Thymus (tissue), 11 donors: ENCODE measurements around the gene FARS2. TPM values are rescaled to one million over a fixed set of nuclear protein-coding genes. Genes with fewer than 3 reads are reported as not detected.
A peak's percentile ranks its signal among the peaks of the same experiment; 100 is the strongest.

Experiments used
- DNase-seq, 9 donors: peaks; one replicate each; pipeline ENCODE4 v3.0.0-alpha.2; 2013; ENCODE audit warnings: low spot score in 9 of 9, low read depth in 6 of 9, missing footprints in 1 of 9
- H3K27ac ChIP-seq, 2 donors: one replicate each; pipeline ENCODE4 v1.5.1; 2013; ENCODE audit warnings: control low read depth in 1 of 2, low read depth in 1 of 2, low read length in 1 of 2, mild to moderate bottlenecking in 1 of 2, moderate library complexity in 1 of 2
- H3K27me3 ChIP-seq, 2 donors: one replicate each; pipeline ENCODE4 v1.5.1; 2013; ENCODE audit warnings: low read length in 1 of 2; ENCODE audit not compliant: control insufficient read depth in 2 of 2, insufficient read depth in 1 of 2
- H3K36me3 ChIP-seq, 2 donors: one replicate each; pipeline ENCODE4 v1.5.1; 2013; ENCODE audit warnings: low read length in 1 of 2, mild to moderate bottlenecking in 1 of 2, moderate library complexity in 1 of 2; ENCODE audit not compliant: control insufficient read depth in 2 of 2, insufficient read depth in 2 of 2
- H3K4me1 ChIP-seq, 2 donors: one replicate each; pipeline ENCODE4 v1.5.1; 2013; ENCODE audit warnings: low read length in 2 of 2; ENCODE audit not compliant: control insufficient read depth in 2 of 2, insufficient read depth in 2 of 2
- H3K4me3 ChIP-seq, 2 donors: one replicate each; pipeline ENCODE4 v1.5.1; 2013; ENCODE audit warnings: low read length in 2 of 2, control low read depth in 1 of 2, mild to moderate bottlenecking in 1 of 2
- H3K9me3 ChIP-seq, 2 donors: one replicate each; pipeline ENCODE4 v1.5.1; 2013; ENCODE audit warnings: low read length in 1 of 2, mild to moderate bottlenecking in 1 of 2; ENCODE audit not compliant: control insufficient read depth in 2 of 2, insufficient read depth in 1 of 2
- WGBS: extraction: QIAGEN DNeasy Blood & Tissue Kit; methylation state at CpG from one replicate; pipeline ENCODE4 v1.1.7; 2013; 5-methylcytosine and 5-hydroxymethylcytosine counted together
- polyA plus RNA-seq: library from polyadenylated mRNA; stranded (reverse); fragments of 200-250 nt; gene quantifications from one replicate; pipeline ENCODE4 v1.2.3, GENCODE V29; 2013
- total RNA-seq: library from RNA; stranded (reverse); fragments of 120-200 nt; gene quantifications from one replicate; pipeline ENCODE4 v1.2.4, GENCODE V29; 2013
- donor health status: healthy.

Gene FARS2
- total and polyA plus RNA-seq, 2 donors, result 10.5 to 23.2 TPM

GRCh38 chr6:5443491-5443890, 182.2 kb downstream of the FARS2 start:
- H3K9me3 ChIP-seq, result no peaks in the 10 kb centered on the region
- H3K36me3 ChIP-seq, result no peaks in the 10 kb centered on the region
- 91% methylated on average over 3 of the region's 3 CpGs for WGBS
- H3K27ac ChIP-seq, result no peak overlapping the region
- no peaks in the 10 kb centered on the region for H3K27me3 ChIP-seq
- no peak for DNase-seq
- no peak overlapping the region for H3K4me3 ChIP-seq
- H3K4me1 ChIP-seq, result peaks cover 0 to 6% of the 10 kb centered on the region in 2 donors

GRCh38 chr6:5446362-5447075, 185.2 kb downstream of the FARS2 start:
- Histone ChIP-seq H3K27me3 (no peaks in the 10 kb centered on the region), H3K9me3 (no peaks in the 10 kb centered on the region), H3K4me1 (no peaks in the 10 kb centered on the region), H3K27ac (no peak overlapping the region), H3K4me3 (no peak overlapping the region), H3K36me3 (no peaks in the 10 kb centered on the region)
- DNase-seq, result no peak
- 97% methylated on average over 7 of the region's 7 CpGs for WGBS

GRCh38 chr6:5447921-5448320, 186.6 kb downstream of the FARS2 start:
- no peaks in the 10 kb centered on the region for H3K9me3 ChIP-seq
- WGBS, result 98% methylated on average over 6 of the region's 6 CpGs
- H3K27ac ChIP-seq, result no peak overlapping the region
- no peaks in the 10 kb centered on the region for H3K36me3 ChIP-seq
- H3K27me3 ChIP-seq, result no peaks in the 10 kb centered on the region
- DNase-seq, result no peak
- H3K4me3 ChIP-seq, result no peak overlapping the region
- no peaks in the 10 kb centered on the region for H3K4me1 ChIP-seq

GRCh38 chr6:5450073-5450472, 188.8 kb downstream of the FARS2 start:
- no peak overlapping the region for H3K4me3 ChIP-seq
- 96% methylated on average over 3 of the region's 3 CpGs for WGBS
- H3K27me3 ChIP-seq, result no peaks in the 10 kb centered on the region
- no peak for DNase-seq
- no peak overlapping the region for H3K27ac ChIP-seq
- no peaks in the 10 kb centered on the region for H3K4me1 ChIP-seq
- no peaks in the 10 kb centered on the region for H3K36me3 ChIP-seq
- no peaks in the 10 kb centered on the region for H3K9me3 ChIP-seq

GRCh38 chr6:5453546-5453945, 192.2 kb downstream of the FARS2 start:
- H3K9me3 ChIP-seq, result no peaks in the 10 kb centered on the region
- 92% methylated on average over 5 of the region's 5 CpGs for WGBS
- H3K27ac ChIP-seq, result no peak overlapping the region
- H3K27me3 ChIP-seq, result no peaks in the 10 kb centered on the region
- DNase-seq, result no peak
- no peaks in the 10 kb centered on the region for H3K36me3 ChIP-seq
- no peak overlapping the region for H3K4me3 ChIP-seq
- H3K4me1 ChIP-seq, result no peaks in the 10 kb centered on the region

- DNase-seq, result no peak
Observed at GRCh38 chr6:5455142-5455541, 193.8 kb downstream of the FARS2 start.

GRCh38 chr6:5457041-5457440, 195.7 kb downstream of the FARS2 start:
- no peaks in the 10 kb centered on the region for H3K27me3 ChIP-seq
- H3K4me1 ChIP-seq, result peaks cover 0 to 9% of the 10 kb centered on the region in 2 donors
- H3K27ac ChIP-seq, result no peak overlapping the region
- H3K9me3 ChIP-seq, result peaks cover 0 to 3% of the 10 kb centered on the region in 2 donors
- WGBS, result 96% methylated on average over 9 of the region's 9 CpGs
- DNase-seq, result no peak
- H3K4me3 ChIP-seq, result no peak overlapping the region
- H3K36me3 ChIP-seq, result no peaks in the 10 kb centered on the region

More at GRCh38 chr6:5455142-5455541, 193.8 kb downstream of the FARS2 start:
- no peaks in the 10 kb centered on the region for H3K27me3 ChIP-seq
- no peak overlapping the region for H3K4me3 ChIP-seq
- H3K9me3 ChIP-seq, result no peaks in the 10 kb centered on the region
- WGBS, result 72% methylated on average over 4 of the region's 4 CpGs
- H3K36me3 ChIP-seq, result no peaks in the 10 kb centered on the region
- H3K4me1 ChIP-seq, result peaks cover 0 to 1% of the 10 kb centered on the region in 2 donors
- no peak overlapping the region for H3K27ac ChIP-seq

- no peak overlapping the region for H3K4me3 ChIP-seq
- H3K36me3 ChIP-seq, result no peaks in the 10 kb centered on the region
- no peaks in the 10 kb centered on the region for H3K27me3 ChIP-seq
- peaks cover 0 to 9% of the 10 kb centered on the region in 2 donors for H3K4me1 ChIP-seq
- 91% methylated on average over 9 of the region's 9 CpGs for WGBS
- H3K9me3 ChIP-seq, result peaks cover 0 to 3% of the 10 kb centered on the region in 2 donors
- no peak for DNase-seq
- peak overlapping the region in 1 of 2 donors; percentile 42 for H3K27ac ChIP-seq
Observed at GRCh38 chr6:5457983-5458683, 196.8 kb downstream of the FARS2 start.

- Histone ChIP-seq H3K36me3 (no peaks in the 10 kb centered on the region), H3K27me3 (no peaks in the 10 kb centered on the region), H3K4me3 (no peak overlapping the region), H3K9me3 (peaks cover 0 to 3% of the 10 kb centered on the region in 2 donors), H3K27ac (no peak overlapping the region), H3K4me1 (peaks cover 0 to 9% of the 10 kb centered on the region in 2 donors)
- WGBS, result 96% methylated on average over 5 of the region's 5 CpGs
- DNase-seq, result no peak
Observed at GRCh38 chr6:5459346-5459745, 198.0 kb downstream of the FARS2 start.
